ENCODE measurements around the gene ZFY. TPM values are rescaled to one million over a fixed set of nuclear protein-coding genes. Genes with fewer than 3 reads are reported as not detected.

The ZFY gene
- total and polyA plus RNA-seq, 2 of the 8 experiments (the other 6 are each of a cell fraction or from before 2014, with no cell fraction given), result 1.5 to 8.9 TPM

GRCh38 chrY:3012226-3012625 is 77.0 kb downstream of the ZFY start:
- FAIRE-seq, result no peak
- H3K27ac ChIP-seq (ENCODE audit: low read depth, low read length), result no peak overlapping the region

More at GRCh38 chrY:3012226-3012625, 77.0 kb downstream of the ZFY start:
- Histone ChIP-seq H3K36me3 (ENCODE audit: control insufficient read depth in 2 of 4, insufficient read depth in 4 of 4, low read length in 3 of 4) (no peaks in the 10 kb centered on the region), H2BK15ac (ENCODE audit: low read length) (no peak overlapping the region), H2BK20ac (ENCODE audit: low read length) (no peak overlapping the region), H3K14ac (ENCODE audit: insufficient read length) (no peak overlapping the region), H3K23ac (ENCODE audit: insufficient read length) (no peak overlapping the region), H4K8ac (ENCODE audit: extremely low read depth, insufficient read depth, low read length) (no peak overlapping the region), H3K79me1 (ENCODE audit: low read depth, low read length) (no peaks in the 10 kb centered on the region), H2BK5ac (ENCODE audit: low read depth, low read length) (no peak overlapping the region), H3K27me3 (replicated peaks in 1 of 4; ENCODE audit: control insufficient read depth in 3 of 4, extremely low read depth in 1 of 4, insufficient read depth in 3 of 4, low read length in 3 of 4) (no peaks in the 10 kb centered on the region), H3K79me2 (ENCODE audit: control insufficient read depth in 1 of 2, insufficient read depth in 2 of 2, low read length in 2 of 2) (no peaks in the 10 kb centered on the region), H3K4me1 (replicated peaks in 1 of 4; ENCODE audit: control insufficient read depth in 3 of 4, insufficient read depth in 4 of 4, low read length in 3 of 4) (no peaks in the 10 kb centered on the region), H3K4ac (replicated peaks; ENCODE audit: insufficient read length, low read depth, low read length) (no peak overlapping the region), H3K4me2 (ENCODE audit: insufficient read depth in 1 of 2, low read depth in 2 of 2, low read length in 2 of 2) (no peak overlapping the region), H2AK5ac (ENCODE audit: low read depth, low read length) (no peak overlapping the region), H2BK12ac (ENCODE audit: low read depth, low read length) (no peak overlapping the region), H3K4me3 (ENCODE audit: extremely low read depth in 1 of 4, insufficient read depth in 2 of 4, low read depth in 3 of 4, low read length in 4 of 4) (no peak overlapping the region), H4K91ac (replicated peaks; ENCODE audit: insufficient read length, low read length) (no peak overlapping the region), H3K23me2 (ENCODE audit: low read depth, low read length) (no peaks in the 10 kb centered on the region), H2BK120ac (replicated peaks; ENCODE audit: low read depth, low read length) (no peak overlapping the region), H3K18ac (ENCODE audit: extremely low read depth, low read length) (no peak overlapping the region), H3K56ac (replicated peaks; ENCODE audit: insufficient read length, low read depth, low read length) (no peak overlapping the region), H4K5ac (ENCODE audit: insufficient read length, low read depth, low read length) (no peak overlapping the region), H3K9ac (replicated peaks in 1 of 4; ENCODE audit: extremely low read depth in 1 of 4, low read depth in 3 of 4, low read length in 3 of 4) (no peak overlapping the region), H2AFZ (ENCODE audit: low read length) (no peak overlapping the region), H3K9me3 (ENCODE audit: insufficient read depth in 2 of 2, low read depth in 1 of 2, low read length in 1 of 2) (no peaks in the 10 kb centered on the region), H4K20me1 (replicated peaks in 1 of 2; ENCODE audit: control insufficient read depth in 1 of 2, insufficient read depth in 2 of 2, low read length in 2 of 2) (no peaks in the 10 kb centered on the region)
- ChIA-PET CTCF (ENCODE audit: partially characterized antibody) (interaction anchor here (1.8 kb wide), 1 partner anchor 15 kb away, joined by 3 read pairs; no protein-coding TSS in a partner anchor), POLR2A (ENCODE audit: partially characterized antibody) (no interaction called here)
- DNase-seq (ENCODE audit: low read depth in 1 of 2, low spot score in 2 of 2), result no peak
- TF ChIP-seq TEAD4 (IDR thresholded peaks at IDR 0.05; ENCODE audit: low read depth, low read length) (no peak), SUZ12 (IDR thresholded peaks at IDR 0.05; ENCODE audit: low read length) (no peak), SP2 (IDR thresholded peaks at IDR 0.05; ENCODE audit: low read length) (no peak), RAD21 (IDR thresholded peaks at IDR 0.05 in 1 of 2, conservative IDR thresholded peaks at IDR 0.05 in 1 of 2; ENCODE audit: low read depth in 2 of 2, low read length in 2 of 2) (no peak), POLR2A (IDR thresholded peaks at IDR 0.05; ENCODE audit: control extremely low read depth in 1 of 2, low read depth in 2 of 2, low read length in 2 of 2) (no peak), BACH1 (IDR thresholded peaks at IDR 0.05; ENCODE audit: low read length) (no peak), FOSL1 (IDR thresholded peaks at IDR 0.05; ENCODE audit: insufficient read depth, low read depth, low read length) (no peak), CBX5 (IDR thresholded peaks at IDR 0.05; ENCODE audit: low read depth, low read length) (no peak), TAF1 (IDR thresholded peaks at IDR 0.05; ENCODE audit: low read depth, low read length) (no peak), KDM4A (IDR thresholded peaks at IDR 0.05; ENCODE audit: low read depth, low read length, severe bottlenecking) (no peak), TCF12 (IDR thresholded peaks at IDR 0.05; ENCODE audit: low read depth, low read length) (no peak), GABPA (IDR thresholded peaks at IDR 0.05; ENCODE audit: borderline replicate concordance, insufficient read depth, low read length) (no peak), ZNF274 (IDR thresholded peaks at IDR 0.05; ENCODE audit: borderline replicate concordance, extremely low read depth, low read length) (no peak)
- WGBS, 2 experiments (ENCODE audit: extremely low coverage in 1 of 2, insufficient coverage in 1 of 2, insufficient read length in 1 of 2, insufficient replicate concordance in 2 of 2, low coverage in 1 of 2, low lambda C conversion rate in 2 of 2, missing lambda C conversion rate in 1 of 2), result 92% methylated on average over 4 of the region's 4 CpGs; no CpG with 5 or more reads in 1 of the 2 experiments

All from H1 (cell line).